ENCODE results near the gene LINS1. TPM values are rescaled to one million over a fixed set of nuclear protein-coding genes. Genes with fewer than 3 reads are reported as not detected.
"Not testable (repeated sequence)": the region's sequence is repeated elsewhere in the genome, so short reads cannot be mapped to it uniquely, and the experiment has no call there.

The LINS1 gene
- polyA plus RNA-seq, 1 experiment = 12.6 TPM

GRCh38 chr15:100591835-100592234 is 10.1 kb downstream of the LINS1 start:
- ChIA-PET POLR2A (no interaction called here), CTCF (interaction anchor here (1.3 kb wide), 1 partner anchor 19 kb away, joined by 3 read pairs; no protein-coding TSS in a partner anchor)
- TF ChIP-seq CTCF (IDR thresholded peaks at IDR 0.05; ENCODE audit: low read depth, low read length) = no peak

GRCh38 chr15:100591163-100591562 is 10.8 kb downstream of the LINS1 start:
- POLR2A ChIA-PET; H3K27ac ChIP-seq (ENCODE audit: low read depth, low read length); H3K27me3 ChIP-seq (ENCODE audit: control insufficient read depth, insufficient read depth, low read length); H3K9me3 ChIP-seq (ENCODE audit: control insufficient read depth, insufficient read depth, low read length); DNase-seq (ENCODE audit: low read depth, low spot score); H3K4me3 ChIP-seq (ENCODE audit: low read depth, low read length): not testable (repeated sequence)
- CTCF ChIA-PET = interaction anchor here (1.3 kb wide), 1 partner anchor 19 kb away, joined by 3 read pairs; no protein-coding TSS in a partner anchor

More at GRCh38 chr15:100591835-100592234, 10.1 kb downstream of the LINS1 start:
- Histone ChIP-seq H3K4me3 (ENCODE audit: low read depth, low read length) (no peak overlapping the region), H3K27ac (ENCODE audit: low read depth, low read length) (no peak overlapping the region), H3K27me3 (ENCODE audit: control insufficient read depth, insufficient read depth, low read length) (no peaks in the 10 kb centered on the region), H3K9me3 (ENCODE audit: control insufficient read depth, insufficient read depth, low read length) (peaks cover 6% of the 10 kb centered on the region)
- DNase-seq (ENCODE audit: low read depth, low spot score) = no peak

- TF ChIP-seq CTCF (IDR thresholded peaks at IDR 0.05; ENCODE audit: low read depth, low read length) = no peak
- DNase-seq (ENCODE audit: low read depth, low spot score) = no peak
- H3K27me3 ChIP-seq (ENCODE audit: control insufficient read depth, insufficient read depth, low read length) = no peaks in the 10 kb centered on the region
- H3K9me3 ChIP-seq (ENCODE audit: control insufficient read depth, insufficient read depth, low read length) = peaks cover 7% of the 10 kb centered on the region
- no peak overlapping the region for H3K4me3 ChIP-seq (ENCODE audit: low read depth, low read length)
- CTCF ChIA-PET = interaction anchor here (1.1 kb wide), 1 partner anchor 17 kb away, joined by 4 read pairs; no protein-coding TSS in a partner anchor
- POLR2A ChIA-PET = no interaction called here
- H3K27ac ChIP-seq (ENCODE audit: low read depth, low read length) = no peak overlapping the region
Observed at GRCh38 chr15:100588638-100589242, 13.2 kb downstream of the LINS1 start.

GRCh38 chr15:100580414-100580813 is 21.6 kb downstream of the LINS1 start:
- H3K27ac ChIP-seq (ENCODE audit: low read depth, low read length) = no peak overlapping the region
- ChIA-PET CTCF (interaction anchor here (0.9 kb wide), 1 partner anchor 8 kb away, joined by 3 read pairs; no protein-coding TSS in a partner anchor), POLR2A (no interaction called here)
- H3K27me3 ChIP-seq (ENCODE audit: control insufficient read depth, insufficient read depth, low read length) = no peaks in the 10 kb centered on the region
- no peak overlapping the region for H3K4me3 ChIP-seq (ENCODE audit: low read depth, low read length)
- TF ChIP-seq CTCF (IDR thresholded peaks at IDR 0.05; ENCODE audit: low read depth, low read length) = no peak
- DNase-seq (ENCODE audit: low read depth, low spot score) = no peak
- H3K9me3 ChIP-seq (ENCODE audit: control insufficient read depth, insufficient read depth, low read length) = no peaks in the 10 kb centered on the region

- no peak overlapping the region for H3K4me3 ChIP-seq (ENCODE audit: low read depth, low read length)
- POLR2A ChIA-PET = no interaction called here
Observed at GRCh38 chr15:100573526-100573925, 28.5 kb downstream of the LINS1 start.

More at GRCh38 chr15:100573526-100573925, 28.5 kb downstream of the LINS1 start:
- no peaks in the 10 kb centered on the region for H3K27me3 ChIP-seq (ENCODE audit: control insufficient read depth, insufficient read depth, low read length)
- H3K27ac ChIP-seq (ENCODE audit: low read depth, low read length) = no peak overlapping the region
- CTCF ChIA-PET = interaction anchor here (0.6 to 4.5 kb wide), 14 partner anchors 10 to 1301 kb away, joined by 3 to 85 read pairs (median 5); partner anchors contain the start of gene ADAMTS17
- DNase-seq (ENCODE audit: low read depth, low spot score) = no peak
- TF ChIP-seq CTCF (IDR thresholded peaks at IDR 0.05; ENCODE audit: low read depth, low read length) = no peak
- H3K9me3 ChIP-seq (ENCODE audit: control insufficient read depth, insufficient read depth, low read length) = no peaks in the 10 kb centered on the region

Data from AG04450 (cell line).